GM21528 (cell line): ENCODE measurements around the gene UFD1.

Experiments
- ATAC-seq: cut with Tn5 transposase; IDR thresholded peaks from one replicate; pipeline ENCODE4 v1.9.1; 2021; ENCODE audit warnings: mild to moderate bottlenecking, moderate library complexity; ENCODE audit not compliant: unreplicated experiment, low FRiP score

UFD1 gene

DNA sequence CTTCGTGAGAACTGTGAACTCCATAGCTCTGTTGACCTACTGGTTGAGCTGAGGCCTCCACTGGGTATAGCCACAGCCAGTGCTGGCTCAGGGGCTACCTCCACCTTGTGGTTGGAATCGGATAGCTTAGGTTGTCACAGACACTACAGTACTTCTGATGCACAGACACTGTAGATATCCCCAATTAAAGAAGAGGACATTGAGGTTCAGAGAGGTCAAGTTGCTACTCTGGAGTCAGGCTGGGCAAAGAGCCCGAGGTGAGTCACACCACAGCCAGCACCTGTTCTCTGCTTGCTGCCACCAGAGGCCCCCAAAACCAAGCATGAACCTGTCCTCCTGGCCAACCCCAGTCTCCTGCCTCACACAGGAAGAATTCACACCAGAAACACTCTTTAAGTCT lies 5.4 kb downstream of the UFD1 start:
- ATAC-seq = no peak

DNA sequence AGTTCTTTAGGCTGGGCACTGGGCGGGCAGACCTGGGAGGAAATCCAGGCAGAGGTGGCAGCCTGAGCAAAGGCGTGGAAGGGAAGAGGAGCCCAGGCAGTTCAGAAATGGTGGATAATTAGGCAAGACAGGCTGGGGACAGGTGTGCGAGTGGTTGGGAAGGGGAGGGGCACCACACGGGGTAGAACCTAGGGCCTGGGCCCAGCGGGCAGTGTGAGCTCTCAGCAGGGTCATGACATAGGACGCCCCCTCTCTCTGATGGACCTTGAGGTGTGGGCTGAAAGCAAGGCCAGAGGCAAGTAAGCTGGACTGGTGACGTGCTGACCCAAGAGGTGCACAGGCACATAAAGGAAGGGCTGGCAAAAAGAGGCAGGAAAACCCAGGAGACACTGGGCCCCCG lies 6.8 kb downstream of the UFD1 start:
- no peak for ATAC-seq

DNA sequence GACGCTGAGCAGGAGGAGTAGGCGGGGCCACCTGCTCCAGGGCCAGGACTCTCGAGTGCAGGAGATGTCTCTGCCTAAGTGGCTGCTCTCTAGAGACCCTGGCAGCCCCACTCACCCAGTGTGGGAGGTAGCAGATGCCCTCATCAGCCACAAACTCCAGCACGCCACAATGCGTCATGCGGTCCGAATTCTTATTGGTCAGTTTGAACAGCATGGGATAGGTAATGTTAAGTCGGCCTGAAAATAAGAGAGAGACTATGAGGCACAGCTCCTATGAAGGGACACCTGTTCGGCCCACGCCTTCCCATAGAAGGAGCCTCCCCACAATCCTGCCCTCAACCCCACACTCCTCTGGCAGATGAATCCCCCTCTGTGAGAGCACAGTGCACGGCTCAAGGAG lies 7.4 kb downstream of the UFD1 start:
- no peak for ATAC-seq

DNA sequence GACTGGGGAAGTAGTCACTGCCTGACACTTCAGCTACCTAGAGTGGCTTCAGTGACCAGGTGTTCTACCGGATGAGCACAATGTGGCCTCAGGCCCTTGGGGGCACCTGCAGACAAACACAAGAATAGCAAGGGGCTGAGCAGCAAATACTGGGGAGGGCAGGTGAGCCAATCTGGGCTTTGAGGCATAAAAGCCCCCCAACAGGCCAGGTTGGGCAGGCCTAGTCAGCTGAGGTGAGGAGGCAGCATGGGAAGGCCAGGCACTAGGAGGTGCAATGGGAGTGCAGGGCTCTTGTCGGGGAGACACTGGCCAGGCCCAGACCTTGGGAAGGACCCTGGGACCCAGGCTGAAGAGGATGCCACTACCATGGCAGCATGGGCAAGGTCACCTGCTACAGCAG lies 9.0 kb downstream of the UFD1 start:
- ATAC-seq = no peak

DNA sequence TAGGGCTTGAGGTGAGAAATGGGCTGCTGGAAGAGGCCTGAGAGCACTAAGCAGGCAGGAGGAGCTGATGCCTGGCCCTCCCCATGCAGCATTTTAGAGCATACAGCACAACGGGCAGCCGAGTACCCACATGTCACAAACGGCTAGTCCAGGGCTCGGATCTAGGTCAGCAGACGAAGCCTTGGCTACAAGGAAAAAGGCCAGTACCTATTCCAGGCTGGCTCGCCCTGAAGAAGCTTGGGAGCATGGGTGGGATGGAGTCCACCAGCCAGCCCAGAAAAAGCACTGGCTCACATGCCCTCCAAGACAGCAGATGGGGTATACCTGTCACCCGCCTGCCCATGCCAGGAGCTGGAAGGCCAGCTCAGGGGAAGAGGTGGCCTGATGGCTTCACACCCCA lies 9.6 kb downstream of the UFD1 start:
- ATAC-seq = no peak

DNA sequence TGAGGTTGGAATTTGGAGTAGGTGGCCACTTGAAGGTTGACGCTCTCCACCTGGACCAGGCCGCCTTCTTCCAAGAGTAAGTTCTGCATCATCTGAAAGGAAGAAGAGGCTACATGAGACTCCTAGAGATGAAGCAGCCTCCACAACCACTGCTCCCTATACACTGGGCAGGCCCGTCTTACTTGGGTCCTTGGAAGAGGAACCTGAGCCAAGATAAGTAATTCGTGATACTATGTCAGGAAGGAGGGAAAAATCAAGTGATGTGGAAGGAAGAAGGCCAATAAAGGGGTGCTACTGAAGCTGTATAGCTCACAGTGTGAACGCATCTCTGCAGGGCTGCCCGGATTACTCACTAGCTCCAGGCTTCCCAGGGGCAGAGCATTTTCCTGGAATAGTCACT lies 11.1 kb downstream of the UFD1 start:
- no peak for ATAC-seq

DNA sequence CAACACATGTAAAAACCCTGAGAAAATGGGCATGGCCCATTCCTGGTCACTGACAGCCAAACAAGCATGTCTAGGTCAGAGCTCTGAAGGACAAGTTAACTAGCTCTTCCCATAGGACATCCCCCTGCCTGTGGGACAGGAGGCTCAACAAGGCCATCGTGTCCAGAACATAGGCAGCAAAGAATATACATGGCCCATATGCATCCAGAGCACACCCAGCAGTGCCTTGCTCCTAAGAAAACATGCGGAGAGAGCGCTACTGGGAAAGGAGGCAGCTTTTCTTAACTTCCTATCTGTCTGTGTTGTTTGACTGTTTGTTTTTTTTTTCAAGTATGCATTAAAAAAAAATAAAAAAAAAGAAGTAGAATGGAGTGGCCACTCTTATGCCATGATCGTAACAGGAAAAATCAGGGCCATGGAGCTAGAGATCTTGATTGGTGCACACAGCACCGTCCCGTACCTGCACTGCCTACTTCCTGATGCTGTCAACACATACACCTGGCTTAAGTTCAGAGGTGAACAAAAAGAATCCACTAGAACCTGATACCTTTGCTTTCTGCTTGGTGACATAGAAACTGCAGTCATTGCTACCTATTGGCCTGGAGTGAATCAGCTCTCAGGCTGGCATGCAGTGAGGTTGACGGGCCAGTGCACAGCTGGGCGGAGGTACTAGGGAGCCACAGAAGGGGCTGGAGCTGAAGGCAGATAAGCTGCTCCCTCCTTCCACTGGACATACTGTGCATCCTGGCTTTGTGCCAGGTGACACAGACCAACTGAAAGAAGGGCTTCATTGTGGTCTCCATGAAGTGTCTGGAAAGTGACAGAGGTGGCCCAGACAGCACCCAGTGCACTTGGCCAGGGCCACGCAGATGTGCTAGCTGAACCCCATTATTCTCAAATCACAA lies 11.9 kb downstream of the UFD1 start:
- no peak for ATAC-seq

DNA sequence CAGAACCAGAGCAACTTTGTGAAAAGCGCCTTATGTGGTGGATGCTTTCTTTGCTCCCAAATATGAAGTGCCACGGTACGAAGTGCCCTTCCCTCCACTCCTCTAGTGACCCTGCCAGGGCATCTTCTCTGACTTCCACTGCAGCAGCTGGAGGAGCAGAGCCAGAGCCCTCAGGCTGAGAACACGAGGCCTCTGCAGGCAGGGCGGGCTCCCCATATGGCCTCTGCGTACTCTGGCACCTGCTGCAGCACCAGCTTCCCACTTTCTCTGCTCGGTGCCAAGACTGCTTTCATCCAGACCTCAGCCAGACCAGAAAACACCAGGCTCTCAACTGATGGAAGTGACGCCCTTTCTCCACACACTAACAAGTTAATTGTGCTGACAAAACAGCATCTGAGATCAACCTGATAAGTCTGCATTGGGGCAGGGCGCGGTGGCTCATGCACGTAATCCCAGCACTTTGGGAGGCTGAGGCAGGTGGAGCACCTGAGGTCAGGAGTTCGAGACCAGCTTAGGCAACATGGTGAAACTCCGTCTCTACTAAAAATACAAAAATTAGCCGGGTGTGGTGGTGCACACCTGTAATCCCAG lies 12.8 kb downstream of the UFD1 start:
- ATAC-seq = no peak

DNA sequence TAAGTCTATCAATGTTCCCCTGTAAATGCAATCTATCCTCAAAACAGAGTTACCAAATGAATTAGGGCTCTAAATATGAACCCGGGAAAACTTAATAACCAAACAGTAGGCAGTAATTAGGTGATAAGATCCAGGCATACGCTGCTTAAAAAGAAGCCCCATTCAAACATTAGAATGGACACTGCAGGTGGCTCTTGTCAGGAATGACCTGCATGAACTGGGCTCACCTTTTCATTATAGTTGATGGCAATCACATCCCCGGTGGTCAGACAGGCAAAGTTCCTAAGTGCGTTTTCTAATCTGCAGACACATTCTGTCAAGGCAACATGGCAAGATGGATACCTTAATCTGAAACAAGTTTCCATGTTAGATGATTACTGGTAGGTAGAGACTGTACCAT lies 14.0 kb downstream of the UFD1 start:
- ATAC-seq = no peak

DNA sequence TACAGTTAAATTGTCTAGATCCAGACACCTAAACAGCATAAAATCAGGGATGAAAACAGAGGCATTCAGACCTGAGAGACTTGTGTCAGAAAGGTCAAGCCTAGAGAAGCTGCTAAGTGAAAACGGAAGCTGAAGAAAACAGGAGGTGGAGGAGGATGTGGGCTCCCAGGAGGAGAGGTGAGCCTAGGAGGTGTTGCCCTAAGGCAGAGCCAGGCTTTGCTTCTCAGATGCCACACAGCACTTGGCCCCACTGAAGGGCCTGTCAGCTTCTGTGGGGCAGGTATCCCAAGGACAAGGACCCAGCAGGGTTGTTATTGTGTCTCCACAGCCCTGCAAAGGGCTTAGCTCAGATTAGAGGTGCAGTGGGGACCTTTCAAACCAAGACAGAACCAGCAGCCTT lies 14.4 kb downstream of the UFD1 start:
- ATAC-seq = no peak

DNA sequence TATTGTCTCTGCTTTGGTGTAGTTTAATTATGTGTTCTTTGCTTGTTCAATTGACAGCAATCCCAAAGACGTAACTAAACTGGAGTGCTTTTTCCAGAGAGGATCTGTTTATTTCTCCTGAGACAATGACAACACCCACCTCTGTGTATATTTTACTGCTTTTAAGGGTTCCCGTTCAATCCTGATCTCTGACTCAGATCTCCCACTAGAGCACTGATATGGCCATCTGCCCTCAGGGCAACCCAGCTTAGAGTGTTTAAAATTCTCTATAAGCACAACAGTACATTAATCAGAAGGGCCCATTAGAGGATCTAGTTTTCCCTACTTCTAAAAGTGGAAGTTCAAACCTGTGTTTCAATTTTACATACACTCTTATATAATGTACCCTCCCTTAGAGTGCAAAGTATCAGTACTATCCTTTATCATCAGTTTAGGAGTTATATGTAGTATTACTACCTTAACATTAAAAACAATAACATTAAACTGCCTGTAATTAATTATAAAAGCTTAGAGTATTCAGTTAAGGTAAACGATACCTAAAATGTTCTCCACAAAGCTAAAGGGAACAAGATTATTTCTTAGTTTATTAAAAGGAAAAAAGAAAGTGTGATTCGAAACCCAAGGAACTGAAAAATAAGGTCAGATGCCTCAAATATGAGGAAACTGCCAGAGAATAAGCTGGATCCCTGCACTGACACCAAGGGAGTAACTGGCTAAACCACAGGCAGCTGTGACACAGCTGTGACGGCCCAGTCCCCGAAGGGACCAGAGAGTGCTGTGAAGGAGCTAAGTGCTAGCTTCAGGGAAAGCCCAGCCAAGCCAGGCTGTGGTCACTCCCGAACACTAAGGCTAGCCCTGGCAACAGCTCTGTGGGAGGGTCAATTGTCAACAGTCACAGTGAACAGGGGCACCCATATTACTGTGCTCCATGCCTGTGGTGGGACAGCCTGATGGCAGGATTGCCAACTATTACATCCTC lies 15.2 kb downstream of the UFD1 start:
- no peak for ATAC-seq

DNA sequence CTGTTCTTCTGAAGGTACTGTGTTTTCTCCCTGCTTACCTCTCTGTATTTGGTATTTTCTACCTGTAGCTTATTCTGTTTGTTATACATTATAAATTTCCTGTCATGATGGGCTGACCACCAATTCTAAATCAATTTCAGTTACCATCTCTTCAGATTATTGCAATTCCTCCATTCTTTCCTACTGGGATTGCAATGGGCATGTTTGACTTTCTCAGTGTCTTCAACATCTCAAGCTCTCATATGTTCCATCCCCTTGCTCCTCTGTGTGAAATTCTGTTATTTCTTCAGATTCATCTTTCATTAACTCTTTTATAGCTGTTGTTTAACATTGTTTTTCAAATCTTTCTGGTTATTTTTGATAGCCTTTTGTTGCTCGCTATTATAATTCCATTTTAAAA lies 16.0 kb downstream of the UFD1 start:
- no peak for ATAC-seq

DNA sequence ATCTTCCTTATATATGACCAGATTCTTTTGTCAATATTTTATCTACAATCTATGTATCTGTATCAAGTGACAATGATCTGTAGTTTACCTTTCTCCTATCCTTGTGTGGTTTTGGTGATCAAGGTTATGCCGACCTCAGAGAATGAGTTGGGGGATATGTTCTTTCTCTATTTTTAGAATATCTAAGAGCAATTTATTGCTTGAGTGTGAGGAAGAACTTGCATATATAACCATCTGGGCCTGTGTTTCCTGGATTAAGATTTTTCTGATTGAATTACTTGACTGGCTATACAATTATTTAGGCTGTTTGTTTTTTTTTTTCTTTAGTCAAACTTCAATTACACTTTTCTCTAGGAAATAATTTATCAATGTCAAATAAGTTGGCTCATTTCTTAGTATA lies 17.5 kb downstream of the UFD1 start:
- ATAC-seq = no peak

DNA sequence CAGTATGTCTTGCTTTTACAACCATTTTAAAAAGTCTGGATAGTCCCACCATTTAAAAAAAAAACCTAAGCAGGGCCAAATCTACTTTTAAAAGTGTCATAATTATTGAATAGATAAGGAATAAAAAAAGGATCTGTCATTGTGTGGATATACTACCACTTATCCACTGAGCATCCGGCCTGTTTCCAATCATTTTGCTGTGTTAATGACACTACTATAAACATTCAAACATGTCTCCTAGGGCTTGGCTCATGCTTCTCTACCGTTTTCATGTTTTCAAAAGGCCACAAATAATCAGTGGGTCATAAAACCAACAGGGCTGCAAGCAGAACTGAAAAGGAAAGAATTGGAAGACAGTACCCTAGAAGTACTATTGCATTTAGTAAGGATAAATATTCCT lies 19.0 kb downstream of the UFD1 start:
- ATAC-seq = no peak

DNA sequence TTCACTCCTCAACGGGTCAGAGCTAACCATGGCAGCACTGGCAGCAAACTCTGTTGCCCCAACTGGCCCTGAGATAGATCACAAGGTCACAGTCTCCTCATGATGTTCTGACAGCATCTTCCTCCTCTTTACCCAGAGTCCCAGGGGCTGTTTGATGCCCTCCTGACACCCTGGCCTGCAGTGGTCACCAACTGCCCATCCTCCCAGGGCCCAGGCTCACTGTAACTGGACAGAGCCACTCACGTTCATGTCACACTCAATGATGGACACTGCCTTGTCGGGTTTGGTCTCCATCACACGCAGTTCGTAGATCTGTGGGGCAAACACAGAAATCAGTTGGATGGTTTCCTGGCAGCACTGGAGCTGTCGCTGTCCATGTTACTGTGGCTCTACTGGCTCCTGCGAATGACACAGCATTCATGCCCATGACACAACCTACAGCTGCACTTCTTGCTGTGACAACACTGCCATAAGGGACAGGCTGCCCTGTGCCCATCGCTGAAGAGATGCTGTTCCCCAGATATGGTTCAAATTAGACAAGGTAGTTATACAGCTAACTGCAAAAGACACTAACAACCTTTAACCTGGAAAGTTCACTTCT lies 21.1 kb downstream of the UFD1 start:
- no peak for ATAC-seq

DNA sequence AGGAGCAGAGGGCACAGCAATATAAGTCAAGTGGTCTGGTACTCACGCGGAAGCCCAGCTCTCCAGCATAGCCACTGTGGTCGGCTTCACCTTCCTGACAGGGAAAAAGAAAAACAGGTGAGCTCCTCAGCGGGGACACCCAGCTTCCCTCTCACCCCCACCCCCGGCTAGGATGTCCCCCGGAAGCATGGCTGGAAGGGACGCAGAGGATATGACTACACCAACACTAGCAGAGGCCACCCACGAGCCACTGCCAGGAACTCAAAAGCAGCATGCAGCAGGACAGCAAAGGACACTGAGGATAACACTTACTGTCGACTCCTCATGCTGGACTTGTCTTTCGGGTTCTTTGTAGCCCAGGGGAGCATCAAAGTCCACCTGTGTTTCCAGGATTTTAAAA lies 22.5 kb downstream of the UFD1 start:
- no peak for ATAC-seq

DNA sequence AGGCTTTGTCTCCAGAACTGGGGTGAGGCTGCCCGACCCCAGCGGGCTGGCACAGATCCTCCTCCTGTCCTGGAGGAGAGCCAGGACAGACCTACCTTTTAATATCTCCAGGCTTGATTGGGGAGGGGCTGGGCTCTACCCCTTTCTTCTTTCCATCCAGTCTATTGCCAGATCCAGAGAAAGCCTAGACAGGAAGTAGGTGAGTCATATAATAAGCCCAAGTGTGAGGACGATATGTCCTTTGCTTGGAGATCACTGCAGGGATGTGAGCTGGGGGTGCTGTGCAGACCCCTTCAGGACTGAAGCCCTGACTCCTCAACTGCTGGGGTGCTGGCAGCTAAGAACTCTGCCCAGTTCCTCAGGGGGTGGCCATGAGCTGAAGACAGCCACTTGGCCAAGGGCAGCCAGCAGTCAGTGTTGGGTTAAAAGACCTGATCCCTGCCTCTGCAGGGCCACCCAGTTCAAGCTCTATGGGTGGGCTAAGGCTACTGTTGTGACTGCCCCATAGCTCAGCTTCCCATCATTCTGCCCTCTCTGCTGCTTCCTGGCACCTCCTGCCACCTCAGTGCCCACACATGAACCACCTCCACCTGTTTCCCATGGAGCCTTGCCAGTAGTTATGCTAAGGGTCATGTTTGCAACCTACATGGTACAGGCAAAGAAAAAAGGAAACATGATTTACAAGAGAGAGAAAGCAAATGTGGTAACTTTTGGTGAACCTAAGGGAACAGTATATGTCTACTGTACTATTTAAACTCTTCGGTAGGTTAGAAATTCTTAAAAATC lies 23.2 kb downstream of the UFD1 start:
- no peak for ATAC-seq

DNA sequence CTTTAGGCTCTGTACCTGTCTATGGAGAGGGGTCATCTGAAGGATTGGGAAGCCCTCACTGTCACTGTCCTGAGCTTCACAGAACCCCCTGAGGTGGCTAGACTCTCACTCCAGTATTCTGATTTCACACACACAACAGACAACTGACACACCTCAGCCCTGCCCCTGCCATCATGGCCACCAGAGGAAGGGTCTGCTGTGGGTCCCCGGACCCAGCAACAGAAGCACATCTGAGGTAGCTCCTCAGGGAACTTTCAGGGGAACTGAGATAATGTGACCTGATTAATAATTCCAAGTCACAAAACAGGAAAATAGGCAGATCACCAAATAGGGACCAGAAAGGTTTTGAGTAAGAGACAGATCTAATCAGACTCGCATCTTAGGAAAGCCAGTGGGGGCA lies 24.0 kb downstream of the UFD1 start:
- no peak for ATAC-seq

DNA sequence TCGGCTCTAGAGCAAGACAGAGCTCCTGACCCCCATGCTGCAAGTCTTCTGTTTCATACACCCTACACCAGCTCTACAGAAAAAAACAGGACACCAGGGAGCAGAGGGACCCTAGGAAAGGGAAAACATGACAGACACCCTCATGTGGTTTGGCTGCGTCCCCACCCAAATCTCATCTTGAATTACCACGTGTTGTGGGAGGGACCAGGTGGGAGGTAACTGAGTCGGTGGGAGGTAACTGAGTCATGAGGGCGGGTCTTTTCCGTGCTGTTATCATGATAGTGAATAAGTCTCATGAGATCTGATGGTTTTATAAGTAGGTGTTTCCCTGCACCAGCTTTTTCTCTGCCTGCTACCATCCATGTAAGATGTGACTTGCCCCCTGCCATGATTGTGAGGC lies 24.8 kb downstream of the UFD1 start:
- no peak for ATAC-seq

DNA sequence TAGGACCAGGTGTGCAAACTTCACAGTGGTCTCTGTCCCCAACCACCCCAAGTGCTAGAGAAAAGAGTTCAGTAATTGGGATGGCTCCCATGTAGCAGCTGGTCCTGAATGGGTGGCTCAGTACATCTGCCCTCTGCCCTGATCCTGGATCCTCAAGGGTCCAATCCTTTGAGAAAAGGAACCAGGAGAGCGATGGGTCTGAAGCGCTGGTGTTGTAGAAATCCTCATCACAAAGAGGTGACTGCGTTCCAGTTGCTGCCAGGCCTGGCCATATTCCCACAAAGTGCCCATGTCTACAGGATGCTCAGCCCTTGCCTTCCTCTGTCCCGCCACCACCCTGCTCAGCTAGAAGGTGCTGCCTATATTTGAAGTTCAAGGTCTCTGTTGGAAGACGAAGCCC lies 25.3 kb downstream of the UFD1 start:
- no peak for ATAC-seq
